Spleen (tissue), 7 donors: Measurements from ENCODE around the gene ELMO3.

Experiments
- POLR2A ChIP-seq, 3 donors: fragments of 450-650 bp; IDR thresholded peaks; one replicate each; pipeline ENCODE4 v1.5.1; 2017; ENCODE audit warnings: antibody characterized with exemption in 3 of 3, mild to moderate bottlenecking in 1 of 3
- POLR2AphosphoS5 ChIP-seq, 3 donors: sonication (generic); formaldehyde crosslinking; IDR thresholded peaks; one replicate each; pipeline ENCODE4 v1.5.1; 2017; ENCODE audit warnings: antibody characterized with exemption in 3 of 3
- TF ChIP-seq, protein P1 (sequence below), 11 experiments: fragments of 200-600 bp in 7 of 11; fragments of 450-650 bp in 4 of 11; sonication (generic) in 4 of 11; IDR thresholded peaks in 8 of 11; conservative IDR thresholded peaks in 3 of 11; 1 replicate in 7 of 11; 2 replicates in 4 of 11; pipeline versions ENCODE4 v1.4.0 to v1.8.0; 2016 to 2021; ENCODE audit warnings: antibody characterized with exemption in 11 of 11, inconsistent platforms in 4 of 11, mild to moderate bottlenecking in 1 of 11
- donor health status: DM: no; HTN: no; CAD: no; lungs with moderate emphysema.
- donor health status: DM: no; HTN: no; CAD: no.
- donor health status: DM: no; HTN: no; CAD: no.

DNA sequence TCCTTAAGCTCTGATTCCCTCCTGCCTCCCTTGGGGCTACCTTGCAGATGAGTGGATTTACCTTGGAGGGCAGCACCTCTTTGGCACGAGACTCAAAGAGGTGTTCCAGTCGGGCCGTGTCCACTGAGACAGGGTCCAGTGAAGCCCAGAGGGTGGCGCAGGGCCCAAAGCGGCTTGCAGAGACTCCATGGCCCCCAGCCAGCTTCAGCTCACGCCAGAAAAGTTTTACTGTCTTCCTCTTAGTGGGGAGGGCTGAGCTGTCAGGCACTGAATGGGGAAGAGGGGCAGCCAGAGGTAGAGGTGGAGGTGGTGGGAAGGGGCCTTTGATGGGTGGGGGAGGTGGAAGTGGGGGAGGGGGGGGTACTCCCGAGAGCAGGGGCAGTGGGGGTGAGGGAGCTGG lies 34.7 kb downstream of the ELMO3 start:
- TF ChIP-seq, protein P1, sequence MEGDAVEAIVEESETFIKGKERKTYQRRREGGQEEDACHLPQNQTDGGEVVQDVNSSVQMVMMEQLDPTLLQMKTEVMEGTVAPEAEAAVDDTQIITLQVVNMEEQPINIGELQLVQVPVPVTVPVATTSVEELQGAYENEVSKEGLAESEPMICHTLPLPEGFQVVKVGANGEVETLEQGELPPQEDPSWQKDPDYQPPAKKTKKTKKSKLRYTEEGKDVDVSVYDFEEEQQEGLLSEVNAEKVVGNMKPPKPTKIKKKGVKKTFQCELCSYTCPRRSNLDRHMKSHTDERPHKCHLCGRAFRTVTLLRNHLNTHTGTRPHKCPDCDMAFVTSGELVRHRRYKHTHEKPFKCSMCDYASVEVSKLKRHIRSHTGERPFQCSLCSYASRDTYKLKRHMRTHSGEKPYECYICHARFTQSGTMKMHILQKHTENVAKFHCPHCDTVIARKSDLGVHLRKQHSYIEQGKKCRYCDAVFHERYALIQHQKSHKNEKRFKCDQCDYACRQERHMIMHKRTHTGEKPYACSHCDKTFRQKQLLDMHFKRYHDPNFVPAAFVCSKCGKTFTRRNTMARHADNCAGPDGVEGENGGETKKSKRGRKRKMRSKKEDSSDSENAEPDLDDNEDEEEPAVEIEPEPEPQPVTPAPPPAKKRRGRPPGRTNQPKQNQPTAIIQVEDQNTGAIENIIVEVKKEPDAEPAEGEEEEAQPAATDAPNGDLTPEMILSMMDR (IDR thresholded peaks at IDR 0.05 in 8 of 11, conservative IDR thresholded peaks at IDR 0.05 in 3 of 11), result no peak
- TF ChIP-seq POLR2A (IDR thresholded peaks at IDR 0.05) (no peak), POLR2AphosphoS5 (IDR thresholded peaks at IDR 0.05) (peak in 1 of 3 donors; percentile 30)
